Loucy (cell line): ENCODE results near the gene CLEC1A.

Experiments
- H2AFZ ChIP-seq: fragments of 200-600 bp; sonication (generic); 2 replicates; pipeline ENCODE4 v1.6.0; 2016; ENCODE audit warnings: antibody characterized with exemption, mild to moderate bottlenecking, low read length, moderate library complexity
- H3F3A ChIP-seq: fragments of 200-600 bp; 2 replicates; pipeline ENCODE4 v1.6.0; 2016; ENCODE audit warnings: antibody characterized with exemption, low read depth, mild to moderate bottlenecking
- H3K27me3 ChIP-seq: fragments of 200-600 bp; sonication (generic); 2 replicates; pipeline ENCODE4 v1.6.1; 2014; ENCODE audit warnings: low read length, mild to moderate bottlenecking; ENCODE audit not compliant: insufficient read depth, poor library complexity, severe bottlenecking
- H3K36me3 ChIP-seq: fragments of 200-600 bp; sonication (generic); 2 replicates; pipeline ENCODE4 v1.6.1; 2016; ENCODE audit warnings: low read length; ENCODE audit not compliant: insufficient read depth
- H3K4me1 ChIP-seq: fragments of 200-600 bp; sonication (generic); 2 replicates; pipeline ENCODE4 v1.5.1; 2014; ENCODE audit warnings: low read length, mild to moderate bottlenecking; ENCODE audit not compliant: insufficient read depth, poor library complexity, severe bottlenecking
- H3K4me2 ChIP-seq: fragments of 200-600 bp; sonication (generic); 2 replicates; pipeline ENCODE4 v1.6.0; 2014; ENCODE audit warnings: antibody characterized with exemption, low read length, low read depth, mild to moderate bottlenecking; ENCODE audit not compliant: poor library complexity, severe bottlenecking
- H3K4me3 ChIP-seq: fragments of 200-600 bp; sonication (generic); 2 replicates; pipeline ENCODE4 v1.5.1; 2014; ENCODE audit warnings: low read length, mild to moderate bottlenecking, mixed read lengths; ENCODE audit not compliant: poor library complexity, severe bottlenecking
- H3K79me2 ChIP-seq: fragments of 200-600 bp; sonication (generic); 2 replicates; pipeline ENCODE4 v1.6.1; 2014; ENCODE audit warnings: low read length; ENCODE audit not compliant: insufficient read depth
- H3K9ac ChIP-seq: fragments of 200-600 bp; sonication (generic); 2 replicates; pipeline ENCODE4 v1.6.0; 2014; ENCODE audit warnings: mild to moderate bottlenecking, low read depth, low read length, moderate library complexity; ENCODE audit not compliant: poor library complexity, severe bottlenecking
- H3K9me2 ChIP-seq: fragments of 200-600 bp; sonication (generic); replicated peaks from 2 replicates; pipeline ENCODE4 v1.6.1; 2016; ENCODE audit warnings: low read depth, low read length, mixed read lengths
- H3K9me3 ChIP-seq: fragments of 200-600 bp; sonication (generic); 2 replicates; pipeline ENCODE4 v1.6.1; 2014; ENCODE audit warnings: mild to moderate bottlenecking, antibody characterized with exemption, low read length, low read depth; ENCODE audit not compliant: insufficient read depth
- H4K20me1 ChIP-seq: fragments of 200-600 bp; sonication (generic); 2 replicates; pipeline ENCODE4 v1.6.0; 2014; ENCODE audit warnings: antibody characterized with exemption, low read length, mild to moderate bottlenecking; ENCODE audit not compliant: insufficient read depth, poor library complexity, severe bottlenecking
- EZH2phosphoT487 ChIP-seq: fragments of 200-600 bp; IDR thresholded peaks from 2 replicates; pipeline ENCODE4 v1.6.1; 2018; ENCODE audit warnings: antibody characterized with exemption, mild to moderate bottlenecking, moderate library complexity, borderline replicate concordance
- TF ChIP-seq, protein P1 (sequence below): fragments of 200-600 bp; sonication (generic); conservative IDR thresholded peaks from 2 replicates; pipeline ENCODE4 v1.5.1; 2014; ENCODE audit warnings: mild to moderate bottlenecking, antibody characterized with exemption, low read length

CLEC1A gene

DNA sequence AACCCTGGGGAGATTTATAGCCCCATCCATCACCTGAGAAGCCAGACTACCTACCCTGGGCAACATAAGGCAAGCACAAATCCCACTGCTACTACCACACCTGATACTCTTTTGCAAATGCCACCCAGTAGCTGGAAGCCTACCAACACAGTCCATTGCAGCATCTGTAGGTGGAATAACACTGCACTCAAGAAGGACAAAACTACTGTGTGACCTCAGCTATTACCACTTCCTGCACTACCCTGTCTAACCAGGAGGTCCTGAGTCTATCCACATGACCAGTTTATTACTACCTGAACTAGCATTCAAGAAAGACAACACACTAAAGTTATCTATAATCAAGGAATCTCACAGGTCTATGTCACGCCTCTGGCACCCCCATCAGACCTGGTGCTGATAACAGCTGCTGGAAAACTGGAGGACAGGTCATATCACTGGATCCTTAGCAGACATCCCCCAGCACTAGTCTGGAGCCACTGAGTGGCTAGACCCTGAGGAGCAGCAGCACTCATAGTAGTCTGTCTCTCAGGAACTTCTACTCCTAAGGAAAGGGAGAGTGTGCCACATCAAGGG, 2.9 kb upstream of the CLEC1A start:
- no peaks in the 10 kb centered on the region for H4K20me1 ChIP-seq
- H3K36me3 ChIP-seq = no peaks in the 10 kb centered on the region
- H2AFZ ChIP-seq = peak overlapping the region; percentile 51; the same call in 1 of the 2 replicates
- no peaks in the 10 kb centered on the region for H3K79me2 ChIP-seq
- H3F3A ChIP-seq = no peaks in the 10 kb centered on the region
- peak overlapping the region; percentile 20 for H3K4me2 ChIP-seq
- TF ChIP-seq EZH2phosphoT487 = no peak
- TF ChIP-seq, protein P1, sequence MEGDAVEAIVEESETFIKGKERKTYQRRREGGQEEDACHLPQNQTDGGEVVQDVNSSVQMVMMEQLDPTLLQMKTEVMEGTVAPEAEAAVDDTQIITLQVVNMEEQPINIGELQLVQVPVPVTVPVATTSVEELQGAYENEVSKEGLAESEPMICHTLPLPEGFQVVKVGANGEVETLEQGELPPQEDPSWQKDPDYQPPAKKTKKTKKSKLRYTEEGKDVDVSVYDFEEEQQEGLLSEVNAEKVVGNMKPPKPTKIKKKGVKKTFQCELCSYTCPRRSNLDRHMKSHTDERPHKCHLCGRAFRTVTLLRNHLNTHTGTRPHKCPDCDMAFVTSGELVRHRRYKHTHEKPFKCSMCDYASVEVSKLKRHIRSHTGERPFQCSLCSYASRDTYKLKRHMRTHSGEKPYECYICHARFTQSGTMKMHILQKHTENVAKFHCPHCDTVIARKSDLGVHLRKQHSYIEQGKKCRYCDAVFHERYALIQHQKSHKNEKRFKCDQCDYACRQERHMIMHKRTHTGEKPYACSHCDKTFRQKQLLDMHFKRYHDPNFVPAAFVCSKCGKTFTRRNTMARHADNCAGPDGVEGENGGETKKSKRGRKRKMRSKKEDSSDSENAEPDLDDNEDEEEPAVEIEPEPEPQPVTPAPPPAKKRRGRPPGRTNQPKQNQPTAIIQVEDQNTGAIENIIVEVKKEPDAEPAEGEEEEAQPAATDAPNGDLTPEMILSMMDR = no peak
- H3K9me2 ChIP-seq = no peaks in the 10 kb centered on the region
- no peak overlapping the region for H3K9ac ChIP-seq
- H3K27me3 ChIP-seq = no peaks in the 10 kb centered on the region
- H3K9me3 ChIP-seq = no peaks in the 10 kb centered on the region
- H3K4me3 ChIP-seq = no peak overlapping the region
- H3K4me1 ChIP-seq = peaks cover 12% of the 10 kb centered on the region

DNA sequence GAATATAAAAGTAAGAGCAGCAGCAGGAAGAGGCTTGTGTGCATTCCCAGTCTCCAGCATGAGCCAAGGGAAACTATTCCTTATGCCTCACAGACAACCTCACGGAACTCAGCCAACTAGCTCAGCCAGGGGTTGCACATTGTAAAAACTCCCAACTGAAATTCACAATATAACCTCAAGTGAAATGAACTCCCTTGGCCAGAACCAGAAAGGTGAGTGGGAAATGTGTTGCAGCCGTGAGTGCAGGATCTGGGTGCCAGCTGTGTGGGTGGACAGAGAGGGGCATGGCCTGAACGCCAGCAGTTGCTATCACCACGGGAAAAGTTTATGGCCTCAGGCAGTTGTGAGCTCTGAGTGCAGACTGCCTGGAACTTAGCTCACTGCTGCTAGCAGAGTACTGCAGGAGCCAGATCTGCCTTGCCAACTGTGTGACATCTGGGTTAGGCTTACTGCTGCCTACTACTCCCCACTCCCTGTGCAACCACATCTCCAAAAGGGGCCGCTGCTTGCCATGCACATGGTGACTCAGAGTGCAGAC, 2.3 kb upstream of the CLEC1A start:
- no peaks in the 10 kb centered on the region for H3K9me3 ChIP-seq
- H2AFZ ChIP-seq = 0 out of 2 replicates have a peak overlapping the region, but pooled peaks have one; percentile 51
- H3F3A ChIP-seq = no peaks in the 10 kb centered on the region
- no peak overlapping the region for H3K4me3 ChIP-seq
- H3K4me2 ChIP-seq = peak overlapping the region; percentile 20
- no peaks in the 10 kb centered on the region for H3K27me3 ChIP-seq
- H3K79me2 ChIP-seq = no peaks in the 10 kb centered on the region
- H3K9me2 ChIP-seq = no peaks in the 10 kb centered on the region
- TF ChIP-seq, protein P1 = no peak
- TF ChIP-seq EZH2phosphoT487 = no peak
- peaks cover 12% of the 10 kb centered on the region for H3K4me1 ChIP-seq
- H3K9ac ChIP-seq = no peak overlapping the region
- no peaks in the 10 kb centered on the region for H3K36me3 ChIP-seq
- H4K20me1 ChIP-seq = no peaks in the 10 kb centered on the region

DNA sequence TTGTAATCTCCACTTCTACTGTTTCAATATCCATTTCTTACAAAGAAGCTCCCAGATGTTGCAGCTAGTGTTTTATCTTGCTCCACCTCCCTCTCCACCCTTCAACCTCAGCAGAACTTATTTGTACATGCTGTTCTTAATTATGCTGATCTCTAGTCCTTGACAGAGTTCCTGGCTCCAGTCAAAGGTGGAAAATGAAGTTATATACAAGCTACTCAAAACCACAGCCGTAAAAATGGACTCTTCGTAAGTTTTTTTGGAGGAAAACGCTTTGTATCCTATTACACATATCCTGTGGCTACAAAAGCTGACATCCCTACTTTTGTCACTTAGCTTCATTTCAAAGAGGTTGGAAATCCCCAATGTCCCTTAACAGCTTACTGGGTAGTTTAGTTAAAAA, 1.3 kb downstream of the CLEC1A start:
- Histone ChIP-seq H3K4me1 (peaks cover 12% of the 10 kb centered on the region), H3K9me2 (no peaks in the 10 kb centered on the region), H3K27me3 (no peaks in the 10 kb centered on the region), H3K36me3 (no peaks in the 10 kb centered on the region), H2AFZ (no peak overlapping the region), H3K4me2 (no peak overlapping the region), H3K79me2 (no peaks in the 10 kb centered on the region), H3K9me3 (no peaks in the 10 kb centered on the region), H3K9ac (no peak overlapping the region), H3K4me3 (no peak overlapping the region), H3F3A (no peaks in the 10 kb centered on the region), H4K20me1 (no peaks in the 10 kb centered on the region)
- TF ChIP-seq, protein P1 = no peak
- no peak for TF ChIP-seq EZH2phosphoT487
